Gastroesophageal sphincter (tissue), 4 donors: ENCODE results near the gene RIT1. TPM values are rescaled to one million over a fixed set of nuclear protein-coding genes. Genes with fewer than 3 reads are reported as not detected.

Experiments used
- ATAC-seq: fragments of 150-250 bp; one replicate; pipeline ENCODE4 v1.9.1; 2016; ENCODE audit warnings: mild to moderate bottlenecking, moderate library complexity
- H3K27ac ChIP-seq, 4 donors: fragments of 200-600 bp; sonication (generic) in 3 of 4; 1 replicate in 3 of 4; 2 replicates in 1 of 4; pipeline ENCODE4 v1.5.1; 2016 to 2019
- H3K27me3 ChIP-seq: fragments of 200-600 bp; sonication (generic); one replicate; pipeline ENCODE4 v1.5.1; 2019
- H3K36me3 ChIP-seq, 2 donors: fragments of 200-600 bp; sonication (generic); one replicate each; pipeline ENCODE4 v1.5.1; 2019; ENCODE audit warnings: control low read depth in 1 of 2
- H3K4me1 ChIP-seq, 3 donors: fragments of 200-600 bp; sonication (generic); 1 replicate in 2 of 3; 2 replicates in 1 of 3; pipeline ENCODE4 v1.5.1; 2016 to 2019; ENCODE audit warnings: control low read depth in 2 of 3
- H3K4me3 ChIP-seq, 2 donors: fragments of 200-600 bp; sonication (generic); one replicate each; pipeline ENCODE4 v1.5.1; 2019; ENCODE audit warnings: mild to moderate bottlenecking in 1 of 2, moderate library complexity in 1 of 2
- H3K9me3 ChIP-seq, 3 donors: fragments of 200-600 bp; sonication (generic); one replicate each; pipeline ENCODE4 v1.5.1; 2017 to 2019; ENCODE audit warnings: control low read depth in 2 of 3
- CTCF ChIP-seq, 4 experiments: fragments of 200-600 bp in 2 of 4; fragments of 450-650 bp in 2 of 4; sonication (generic) in 1 of 4; IDR thresholded peaks; one replicate each; pipeline ENCODE4 v1.5.1; 2017 to 2019; ENCODE audit warnings: antibody characterized with exemption in 4 of 4, mild to moderate bottlenecking in 2 of 4, moderate library complexity in 2 of 4
- EP300 ChIP-seq: sonication (generic); formaldehyde crosslinking; IDR thresholded peaks from one replicate; pipeline ENCODE4 v1.6.1; 2017; ENCODE audit warnings: antibody characterized with exemption, mild to moderate bottlenecking
- POLR2A ChIP-seq, 2 donors: fragments of 450-650 bp; IDR thresholded peaks; one replicate each; pipeline ENCODE4 v1.6.1; 2017; ENCODE audit warnings: antibody characterized with exemption in 2 of 2, mild to moderate bottlenecking in 2 of 2, moderate library complexity in 1 of 2
- POLR2AphosphoS5 ChIP-seq: sonication (generic); formaldehyde crosslinking; IDR thresholded peaks from one replicate; pipeline ENCODE4 v1.6.1; 2017; ENCODE audit warnings: antibody characterized with exemption
- WGBS, 2 donors: methylation state at CpG; one replicate each; pipeline ENCODE4 v1.1.5; 2018; ENCODE audit warnings: low coverage in 1 of 2; 5-methylcytosine and 5-hydroxymethylcytosine counted together
- total RNA-seq, 4 donors: library from RNA; depleted of rRNA; stranded (reverse); fragments of >200 nt; gene quantifications; one replicate each; pipeline ENCODE4 v1.1.0, GENCODE V29; 2016

The RIT1 gene
- 10 to 100 TPM; 25.0 to 37.1 (median 30.0) TPM for total RNA-seq

- WGBS, 2 donors: 18 to 20% methylated on average over 7 to 9 of the region's 34 CpGs
- H3K36me3 ChIP-seq: peaks cover 11 to 77% of the 10 kb centered on the region in 2 donors
Observed at GRCh38 chr1:155911156-155912055, at the start of gene RIT1. Gene RIT1, minus strand, starts transcription at chr1:155911349. Its CDS starts 588 bp downstream, at chr1:155910761.

GRCh38 chr1:155960081-155960745 is 49.1 kb upstream of the RIT1 start:
- Histone ChIP-seq H3K4me3 (no peak overlapping the region), H3K4me1 (peaks cover 11 to 48% (median 30%) of the 10 kb centered on the region in 3 donors), H3K27ac (peak overlapping the region; percentile 62 to 88 (median 82)), H3K36me3 (peaks cover 0 to 100% of the 10 kb centered on the region in 2 donors), H3K27me3 (no peaks in the 10 kb centered on the region), H3K9me3 (no peaks in the 10 kb centered on the region)
- no peak for TF ChIP-seq POLR2AphosphoS5
- 26 to 53% methylated on average over 3 of the region's 3 CpGs for WGBS, 2 donors
- no peak for ATAC-seq

More at GRCh38 chr1:155911156-155912055, at the start of gene RIT1:
- Histone ChIP-seq H3K9me3 (no peaks in the 10 kb centered on the region), H3K27ac (peak within 1 kb of the TSS; percentile 94 to 98 (median 95)), H3K4me3 (peak within 1 kb of the TSS; percentile 87 to 99), H3K27me3 (no peaks in the 10 kb centered on the region), H3K4me1 (peaks cover 3 to 36% (median 5%) of the 10 kb centered on the region in 3 donors)
- peak; percentile 96 for ATAC-seq
- TF ChIP-seq POLR2A (IDR thresholded peaks at IDR 0.05) (peak; percentile 44 to 48), POLR2AphosphoS5 (peak; percentile 85), CTCF (IDR thresholded peaks at IDR 0.05) (peak in 3 of 4 experiments; percentile 21 to 50 (median 49)), EP300 (no peak)

- H3K4me3 ChIP-seq: no peak overlapping the region
- no peak overlapping the region for H3K27ac ChIP-seq
- H3K9me3 ChIP-seq: no peaks in the 10 kb centered on the region
- ATAC-seq: no peak
- H3K36me3 ChIP-seq: peaks cover 4 to 100% of the 10 kb centered on the region in 2 donors
- no peaks in the 10 kb centered on the region for H3K27me3 ChIP-seq
- peaks cover 6 to 35% (median 23%) of the 10 kb centered on the region in 3 donors for H3K4me1 ChIP-seq
- TF ChIP-seq POLR2A (IDR thresholded peaks at IDR 0.05): no peak
- TF ChIP-seq EP300: no peak
- no peak for TF ChIP-seq CTCF (IDR thresholded peaks at IDR 0.05)
- no peak for TF ChIP-seq POLR2AphosphoS5
- WGBS, 2 donors: 100% methylated on average over 1 of the region's 12 CpGs
Observed at GRCh38 chr1:155957411-155957915, 46.3 kb upstream of the RIT1 start.

GRCh38 chr1:155954645-155955044 is 43.5 kb upstream of the RIT1 start:
- Histone ChIP-seq H3K4me3 (no peak overlapping the region), H3K36me3 (peaks cover 11 to 100% of the 10 kb centered on the region in 2 donors), H3K9me3 (no peaks in the 10 kb centered on the region), H3K27me3 (no peaks in the 10 kb centered on the region), H3K27ac (no peak overlapping the region), H3K4me1 (peaks cover 0 to 6% (median 0%) of the 10 kb centered on the region in 3 donors)
- ATAC-seq: no peak
- WGBS, 2 donors: 94 to 97% methylated on average over 2 to 3 of the region's 3 CpGs
- TF ChIP-seq EP300 (no peak), POLR2AphosphoS5 (no peak), POLR2A (IDR thresholded peaks at IDR 0.05) (no peak), CTCF (IDR thresholded peaks at IDR 0.05) (no peak)

GRCh38 chr1:155952505-155952890 is 41.3 kb upstream of the RIT1 start:
- H3K27me3 ChIP-seq: no peaks in the 10 kb centered on the region

More at GRCh38 chr1:155952505-155952890, 41.3 kb upstream of the RIT1 start:
- WGBS, 2 donors: 30% methylated on average over 2 of the region's 13 CpGs; no CpG with 5 or more reads in 1 of the 2 donors
- H3K4me1 ChIP-seq: no peaks in the 10 kb centered on the region
- ATAC-seq: no peak
- peaks cover 11 to 100% of the 10 kb centered on the region in 2 donors for H3K36me3 ChIP-seq
- H3K9me3 ChIP-seq: no peaks in the 10 kb centered on the region
- H3K4me3 ChIP-seq: no peak overlapping the region
- TF ChIP-seq CTCF (IDR thresholded peaks at IDR 0.05) (no peak), POLR2A (IDR thresholded peaks at IDR 0.05) (no peak), EP300 (no peak), POLR2AphosphoS5 (no peak)
- peak overlapping the region in 2 of 4 donors; percentile 27 to 31 for H3K27ac ChIP-seq
